HEK293T (cell line): ENCODE data around the gene CRYBB1.

ENCODE experiments used
- CTCF ChIA-PET: fragments of 350-600 bp; formaldehyde crosslinking; extraction: SDS; loops from one replicate; lab custom pipeline; 2021; ENCODE audit warnings: antibody characterized with exemption, inconsistent platforms; lab: Yijun Ruan, JAX
- POLR2A ChIA-PET: fragments of 350-600 bp; formaldehyde crosslinking; extraction: SDS; loops from one replicate; lab custom pipeline; 2020; ENCODE audit warnings: antibody characterized with exemption, inconsistent platforms; lab: Yijun Ruan, JAX
- DNase-seq: peaks from one replicate; pipeline ENCODE4 v3.0.0; 2012; ENCODE audit warnings: mixed read lengths; ENCODE audit errors: extremely low spot score
- ARNT ChIP-seq: fragments of 450-650 bp; IDR thresholded peaks from 2 replicates; pipeline ENCODE4 v1.6.1; 2017; ENCODE audit warnings: mild to moderate bottlenecking
- BHLHE40 ChIP-seq: fragments of 450-650 bp; IDR thresholded peaks from 2 replicates; pipeline ENCODE4 v1.6.1; 2016; ENCODE audit warnings: mild to moderate bottlenecking, moderate library complexity, borderline replicate concordance
- CTBP1 ChIP-seq: fragments of 450-650 bp; IDR thresholded peaks from 2 replicates; pipeline ENCODE4 v1.6.1; 2016; ENCODE audit warnings: borderline replicate concordance
- ELF4 ChIP-seq: fragments of 450-650 bp; IDR thresholded peaks from 2 replicates; pipeline ENCODE4 v1.6.1; 2017; ENCODE audit warnings: antibody characterized with exemption
- FOXA1 ChIP-seq: fragments of 450-650 bp; IDR thresholded peaks from 2 replicates; pipeline ENCODE4 v1.6.1; 2016; ENCODE audit warnings: mild to moderate bottlenecking
- FOXK2 ChIP-seq: fragments of 450-650 bp; IDR thresholded peaks from 2 replicates; pipeline ENCODE4 v1.6.1; 2016; ENCODE audit warnings: mild to moderate bottlenecking
- FOXM1 ChIP-seq: fragments of 450-650 bp; IDR thresholded peaks from 2 replicates; pipeline ENCODE4 v1.6.1; 2017; ENCODE audit warnings: mild to moderate bottlenecking, borderline replicate concordance
- HDGF ChIP-seq: fragments of 450-650 bp; IDR thresholded peaks from 2 replicates; pipeline ENCODE4 v1.6.1; 2017; ENCODE audit warnings: antibody characterized with exemption, borderline replicate concordance
- L3MBTL2 ChIP-seq: fragments of 450-650 bp; conservative IDR thresholded peaks from 2 replicates; pipeline ENCODE4 v1.6.1; 2016; ENCODE audit warnings: mild to moderate bottlenecking
- LEF1 ChIP-seq: fragments of 450-650 bp; IDR thresholded peaks from 2 replicates; pipeline ENCODE4 v1.6.1; 2017; ENCODE audit warnings: mild to moderate bottlenecking, borderline replicate concordance
- NFRKB ChIP-seq: fragments of 450-650 bp; IDR thresholded peaks from 2 replicates; pipeline ENCODE4 v1.6.1; 2016; ENCODE audit warnings: mild to moderate bottlenecking, moderate library complexity
- PKNOX1 ChIP-seq: fragments of 450-650 bp; IDR thresholded peaks from 2 replicates; pipeline ENCODE4 v1.6.1; 2016
- SP1 ChIP-seq: fragments of 450-650 bp; IDR thresholded peaks from 2 replicates; pipeline ENCODE4 v1.6.1; 2017
- SUZ12 ChIP-seq: fragments of 450-650 bp; IDR thresholded peaks from 2 replicates; pipeline ENCODE4 v1.6.1; 2016; ENCODE audit warnings: mild to moderate bottlenecking
- TARDBP ChIP-seq: fragments of 450-650 bp; IDR thresholded peaks from 2 replicates; pipeline ENCODE4 v1.6.1; 2016
- ZNF384 ChIP-seq: fragments of 450-650 bp; IDR thresholded peaks from 2 replicates; pipeline ENCODE4 v1.6.1; 2016

CRYBB1 gene

DNA sequence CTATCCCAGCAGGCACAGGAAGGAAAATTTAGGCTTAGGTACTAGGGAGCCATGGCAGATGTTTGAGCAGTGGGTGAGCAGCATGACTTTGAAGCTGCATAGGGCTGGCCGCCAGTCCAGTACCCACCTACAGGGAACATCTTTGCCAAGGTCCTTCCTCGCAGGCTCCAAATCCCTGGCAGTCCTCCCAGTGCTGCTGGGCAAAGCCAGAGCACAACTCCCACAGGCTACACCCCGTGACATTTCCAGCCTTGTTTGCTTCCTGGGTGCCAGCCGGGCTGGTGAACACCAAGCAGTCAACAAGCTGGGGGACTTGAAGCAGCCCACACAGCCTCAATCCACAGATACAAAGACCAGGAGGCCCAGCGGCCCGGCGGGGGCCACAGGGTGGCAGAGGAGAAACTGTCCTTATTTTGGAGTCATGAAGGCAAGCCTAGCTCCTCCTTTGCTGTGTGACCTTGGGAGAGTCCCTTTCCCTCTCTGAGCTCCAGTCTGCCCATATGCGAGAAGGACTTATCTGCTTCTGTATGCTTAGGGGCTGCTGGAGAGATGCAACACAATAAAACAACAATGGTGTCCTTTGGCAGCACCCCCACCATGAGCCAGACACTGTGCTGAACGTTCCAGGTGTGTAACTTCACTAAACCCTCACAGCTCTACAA is 55.9 kb downstream of the CRYBB1 start:
- ChIA-PET CTCF (no interaction called here), POLR2A (no interaction called here)
- no peak for TF ChIP-seq TARDBP
- no peak for TF ChIP-seq NFRKB
- TF ChIP-seq BHLHE40, result no peak
- TF ChIP-seq HDGF, result no peak
- no peak for TF ChIP-seq SUZ12
- TF ChIP-seq L3MBTL2, result no peak
- no peak for TF ChIP-seq LEF1
- no peak for TF ChIP-seq ELF4
- no peak for TF ChIP-seq FOXK2
- DNase-seq, result no peak

DNA sequence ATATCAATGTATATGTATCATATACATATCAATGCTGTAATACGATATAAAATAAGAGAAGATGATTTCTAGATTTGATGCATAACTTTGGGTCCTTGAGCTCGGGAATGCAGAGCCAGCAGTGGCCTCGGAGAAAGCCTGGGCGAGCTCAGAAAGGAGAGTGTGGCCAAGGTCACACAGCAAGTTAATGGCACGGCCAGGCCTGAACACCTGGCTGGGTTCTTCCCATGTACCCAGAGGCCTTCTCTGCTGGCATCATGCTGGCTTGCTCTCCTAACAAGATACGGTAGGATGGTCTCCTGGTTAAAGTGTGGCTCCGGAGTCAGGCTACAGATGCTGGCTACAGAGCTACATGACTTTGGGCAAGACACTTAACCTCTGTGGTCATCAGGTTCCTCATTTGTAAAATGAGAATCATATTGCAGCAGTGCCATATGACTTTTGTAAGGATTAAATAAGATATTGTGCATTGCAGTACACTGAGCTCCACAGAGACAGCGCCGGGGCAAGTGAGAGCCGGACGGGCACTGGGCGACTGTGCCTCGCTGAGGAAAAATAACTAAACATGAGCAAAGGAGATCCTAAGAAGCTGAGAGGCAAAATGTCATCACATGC is 57.8 kb downstream of the CRYBB1 start:
- no peak for DNase-seq
- ChIA-PET POLR2A (no interaction called here), CTCF (no interaction called here)
- TF ChIP-seq FOXM1 (no peak), ZNF384 (no peak), HDGF (no peak), LEF1 (no peak), FOXA1 (no peak), L3MBTL2 (no peak), ELF4 (no peak), BHLHE40 (no peak), NFRKB (no peak), TARDBP (no peak), SUZ12 (no peak), PKNOX1 (no peak), ARNT (no peak), CTBP1 (no peak), FOXK2 (no peak), SP1 (no peak)

- DNase-seq, result no peak
- TF ChIP-seq HDGF (no peak), NFRKB (no peak), FOXK2 (no peak)
- POLR2A ChIA-PET, result no interaction called here
Measured at GRCh38 chr22:26558248-26558895, 59.5 kb downstream of the CRYBB1 start.

DNA sequence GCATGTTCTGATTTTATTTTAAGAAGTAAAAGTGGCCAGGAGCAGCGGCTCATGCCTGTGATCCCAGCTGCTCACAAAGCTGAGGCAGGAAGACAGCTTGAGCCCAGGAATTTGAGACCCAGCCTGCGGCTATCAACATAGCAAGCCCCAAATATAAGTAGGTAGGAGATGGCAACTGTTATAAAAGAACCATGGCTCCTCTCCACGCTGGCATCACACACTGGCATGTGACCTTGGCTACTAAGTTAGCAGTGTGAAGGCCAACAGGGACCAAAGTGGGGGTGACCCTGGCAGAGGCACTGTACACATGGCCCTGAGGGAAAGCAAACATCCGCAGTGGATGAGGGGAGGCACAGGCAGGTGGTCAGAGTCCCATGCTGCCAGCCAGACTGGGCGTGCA is 60.9 kb downstream of the CRYBB1 start:
- ChIA-PET POLR2A (no interaction called here), CTCF (no interaction called here)
- TF ChIP-seq SUZ12, result no peak
- TF ChIP-seq FOXK2, result no peak
- TF ChIP-seq ZNF384, result no peak
- no peak for TF ChIP-seq TARDBP
- no peak for TF ChIP-seq ARNT
- no peak for TF ChIP-seq L3MBTL2
- TF ChIP-seq BHLHE40, result no peak
- TF ChIP-seq PKNOX1, result no peak
- TF ChIP-seq CTBP1, result no peak
- TF ChIP-seq HDGF, result no peak
- TF ChIP-seq SP1, result no peak
- TF ChIP-seq FOXA1, result no peak
- TF ChIP-seq ELF4, result no peak
- TF ChIP-seq FOXM1, result no peak
- TF ChIP-seq LEF1, result no peak
- no peak for TF ChIP-seq NFRKB
- no peak for DNase-seq

More at GRCh38 chr22:26558248-26558895, 59.5 kb downstream of the CRYBB1 start:
- CTCF ChIA-PET, result interaction anchor here (0.6 to 0.8 kb wide), 2 partner anchors 93 to 159 kb away, joined by 3 read pairs; no protein-coding TSS in a partner anchor

- CTCF ChIA-PET, result no interaction called here
- POLR2A ChIA-PET, result no interaction called here
- no peak for DNase-seq
- no peak for TF ChIP-seq NFRKB
- no peak for TF ChIP-seq ARNT
- no peak for TF ChIP-seq HDGF
- no peak for TF ChIP-seq ELF4
- TF ChIP-seq SUZ12, result no peak
Measured at GRCh38 chr22:26555478-26555877, 62.3 kb downstream of the CRYBB1 start.

- CTCF ChIA-PET, result no interaction called here
Measured at GRCh38 chr22:26554956-26555355, 62.9 kb downstream of the CRYBB1 start.

More at GRCh38 chr22:26554956-26555355, 62.9 kb downstream of the CRYBB1 start:
- no peak for DNase-seq
- no peak for TF ChIP-seq ELF4
- no peak for TF ChIP-seq BHLHE40
- TF ChIP-seq ZNF384, result no peak
- TF ChIP-seq CTBP1, result no peak
- no peak for TF ChIP-seq SUZ12
- TF ChIP-seq FOXM1, result no peak
- TF ChIP-seq NFRKB, result no peak
- no peak for TF ChIP-seq TARDBP
- no peak for TF ChIP-seq FOXK2
- TF ChIP-seq SP1, result no peak
- TF ChIP-seq LEF1, result no peak
- no peak for TF ChIP-seq HDGF
- TF ChIP-seq ARNT, result no peak
- TF ChIP-seq L3MBTL2, result no peak
- TF ChIP-seq PKNOX1, result no peak
- no peak for TF ChIP-seq FOXA1
- POLR2A ChIA-PET, result interaction anchor here (0.6 kb wide), 1 partner anchor 10 kb away, joined by 3 read pairs; no protein-coding TSS in a partner anchor
